ENCODE measurements around the gene FGF2. TPM values are rescaled to one million over a fixed set of nuclear protein-coding genes. Genes with fewer than 3 reads are reported as not detected.

Gene FGF2
- total and polyA plus RNA-seq, 2 donors (not counting 1 experiment from before 2014, with no cell fraction given) = 0.13 TPM; not detected in 1

DNA sequence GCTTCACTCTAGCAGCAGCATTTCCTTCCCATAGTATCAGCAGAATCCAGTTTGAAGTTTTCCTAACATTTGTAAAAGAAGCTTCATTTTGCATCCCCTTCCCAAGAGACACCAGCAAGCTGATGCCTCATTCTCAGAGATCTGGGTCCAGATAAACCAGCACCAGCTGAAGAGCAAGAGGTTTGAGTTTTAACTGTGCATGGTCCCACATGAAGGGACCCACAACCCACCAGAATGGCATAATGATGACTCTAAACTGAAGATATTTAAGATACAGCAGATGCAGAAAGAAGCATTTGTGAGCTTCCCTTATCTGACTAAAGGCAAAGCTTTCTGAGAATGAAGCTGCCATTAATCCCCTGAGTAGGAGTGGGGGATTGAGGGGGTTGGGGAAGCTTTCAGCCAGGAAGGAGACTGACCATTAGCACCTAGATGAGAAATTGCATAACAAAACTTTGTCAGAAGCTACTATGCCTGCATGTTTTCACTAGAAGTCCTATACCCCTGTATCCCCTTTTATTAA is 77.2 kb downstream of the FGF2 start:
- no peak overlapping the region for H3K4me3 Mint-ChIP-seq
- DNase-seq (no peak), ATAC-seq (ENCODE audit: low read depth) (no peak)
- H3K27ac Mint-ChIP-seq = no peak overlapping the region
- H3K9me3 ChIP-seq (ENCODE audit: control extremely low read depth in 1 of 3, control insufficient read depth in 2 of 3, insufficient read depth in 1 of 3, low read length in 2 of 3) = no peaks in the 10 kb centered on the region
- H3K79me2 ChIP-seq (ENCODE audit: control insufficient read depth, insufficient read depth, low read length) = no peaks in the 10 kb centered on the region
- intact Hi-C loops (cut with micrococcal nuclease) = no loop called here
- no peaks in the 10 kb centered on the region for H3K9me3 Mint-ChIP-seq (ENCODE audit: insufficient read depth)
- ChIA-PET CTCF (interaction anchor here (1.6 to 2.2 kb wide), 2 partner anchors 10 to 146 kb away, joined by 5 to 15 read pairs; no protein-coding TSS in a partner anchor), POLR2A (no interaction called here)
- H3K27me3 Mint-ChIP-seq = no peaks in the 10 kb centered on the region
- H3K4me1 Mint-ChIP-seq = no peaks in the 10 kb centered on the region
- H3K36me3 ChIP-seq (replicated peaks in 1 of 2; ENCODE audit: control extremely low read depth in 1 of 2, control insufficient read depth in 1 of 2, extremely low read depth in 1 of 2, insufficient read depth in 2 of 2, low read length in 1 of 2) = no peaks in the 10 kb centered on the region
- TF ChIP-seq, protein P1, sequence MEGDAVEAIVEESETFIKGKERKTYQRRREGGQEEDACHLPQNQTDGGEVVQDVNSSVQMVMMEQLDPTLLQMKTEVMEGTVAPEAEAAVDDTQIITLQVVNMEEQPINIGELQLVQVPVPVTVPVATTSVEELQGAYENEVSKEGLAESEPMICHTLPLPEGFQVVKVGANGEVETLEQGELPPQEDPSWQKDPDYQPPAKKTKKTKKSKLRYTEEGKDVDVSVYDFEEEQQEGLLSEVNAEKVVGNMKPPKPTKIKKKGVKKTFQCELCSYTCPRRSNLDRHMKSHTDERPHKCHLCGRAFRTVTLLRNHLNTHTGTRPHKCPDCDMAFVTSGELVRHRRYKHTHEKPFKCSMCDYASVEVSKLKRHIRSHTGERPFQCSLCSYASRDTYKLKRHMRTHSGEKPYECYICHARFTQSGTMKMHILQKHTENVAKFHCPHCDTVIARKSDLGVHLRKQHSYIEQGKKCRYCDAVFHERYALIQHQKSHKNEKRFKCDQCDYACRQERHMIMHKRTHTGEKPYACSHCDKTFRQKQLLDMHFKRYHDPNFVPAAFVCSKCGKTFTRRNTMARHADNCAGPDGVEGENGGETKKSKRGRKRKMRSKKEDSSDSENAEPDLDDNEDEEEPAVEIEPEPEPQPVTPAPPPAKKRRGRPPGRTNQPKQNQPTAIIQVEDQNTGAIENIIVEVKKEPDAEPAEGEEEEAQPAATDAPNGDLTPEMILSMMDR (IDR thresholded peaks at IDR 0.05) = no peak
- no peak for TF ChIP-seq EZH2 (IDR thresholded peaks at IDR 0.05; ENCODE audit: borderline replicate concordance, insufficient read depth, low read depth, low read length, poor library complexity, severe bottlenecking)
- no peaks in the 10 kb centered on the region for H3K27me3 ChIP-seq (replicated peaks in 1 of 4; ENCODE audit: control extremely low read depth in 1 of 4, control insufficient read depth in 3 of 4, insufficient read depth in 4 of 4, low read length in 3 of 4)
- H2AFZ ChIP-seq (ENCODE audit: insufficient read depth, low read depth, low read length, poor library complexity, severe bottlenecking) = no peak overlapping the region
- H3K4me2 ChIP-seq (replicated peaks; ENCODE audit: low read depth, low read length, poor library complexity, severe bottlenecking) = no peak overlapping the region
- no peak overlapping the region for H3K4me3 ChIP-seq (ENCODE audit: control extremely low read depth in 1 of 5, extremely low read depth in 1 of 5, insufficient read depth in 1 of 5, low read depth in 2 of 5, low read length in 4 of 5)
- H3K4me1 ChIP-seq (ENCODE audit: control insufficient read depth in 2 of 2, insufficient read depth in 2 of 2, low read length in 2 of 2) = no peaks in the 10 kb centered on the region
- no peaks in the 10 kb centered on the region for H4K20me1 ChIP-seq (ENCODE audit: control insufficient read depth, insufficient read depth, low read length, poor library complexity, severe bottlenecking)
- H3K27ac ChIP-seq (ENCODE audit: low read length in 2 of 2) = no peak overlapping the region
- no peak overlapping the region for H3K9ac ChIP-seq (ENCODE audit: low read length)

DNA sequence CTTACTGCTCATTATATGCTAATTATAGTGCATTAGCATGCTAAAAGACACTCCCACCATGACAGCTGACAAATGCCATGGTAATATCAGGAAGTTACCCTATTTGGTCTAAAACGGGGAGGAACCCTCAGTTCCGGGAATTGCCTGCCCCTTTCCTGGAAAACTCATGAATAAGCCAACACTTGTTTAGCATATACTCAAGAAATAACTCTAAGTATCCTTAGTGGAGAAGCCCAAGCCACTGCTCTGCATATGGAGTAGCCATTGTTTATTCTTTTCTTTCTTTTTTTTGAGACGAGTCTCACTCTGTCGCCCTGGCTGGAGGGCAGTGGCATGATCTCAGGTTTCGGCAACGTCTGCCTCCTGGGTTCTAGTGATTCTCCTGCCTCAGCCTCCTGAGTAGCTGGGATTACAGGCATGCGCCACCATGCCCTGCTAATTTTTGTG is 80.3 kb downstream of the FGF2 start:
- Histone ChIP-seq H3K4me1 (ENCODE audit: control insufficient read depth in 2 of 2, insufficient read depth in 2 of 2, low read length in 2 of 2) (no peaks in the 10 kb centered on the region), H3K4me3 (ENCODE audit: control extremely low read depth in 1 of 5, extremely low read depth in 1 of 5, insufficient read depth in 1 of 5, low read depth in 2 of 5, low read length in 4 of 5) (no peak overlapping the region), H4K20me1 (ENCODE audit: control insufficient read depth, insufficient read depth, low read length, poor library complexity, severe bottlenecking) (no peaks in the 10 kb centered on the region), H3K36me3 (replicated peaks in 1 of 2; ENCODE audit: control extremely low read depth in 1 of 2, control insufficient read depth in 1 of 2, extremely low read depth in 1 of 2, insufficient read depth in 2 of 2, low read length in 1 of 2) (no peaks in the 10 kb centered on the region), H3K9me3 (ENCODE audit: control extremely low read depth in 1 of 3, control insufficient read depth in 2 of 3, insufficient read depth in 1 of 3, low read length in 2 of 3) (no peaks in the 10 kb centered on the region), H3K9ac (ENCODE audit: low read length) (no peak overlapping the region), H2AFZ (ENCODE audit: insufficient read depth, low read depth, low read length, poor library complexity, severe bottlenecking) (no peak overlapping the region), H3K27ac (ENCODE audit: low read length in 2 of 2) (no peak overlapping the region), H3K79me2 (ENCODE audit: control insufficient read depth, insufficient read depth, low read length) (no peaks in the 10 kb centered on the region), H3K4me2 (replicated peaks; ENCODE audit: low read depth, low read length, poor library complexity, severe bottlenecking) (no peak overlapping the region), H3K27me3 (replicated peaks in 1 of 4; ENCODE audit: control extremely low read depth in 1 of 4, control insufficient read depth in 3 of 4, insufficient read depth in 4 of 4, low read length in 3 of 4) (no peaks in the 10 kb centered on the region)
- intact Hi-C loops (cut with micrococcal nuclease) = no loop called here
- Mint-ChIP-seq H3K27me3 (no peaks in the 10 kb centered on the region), H3K9me3 (ENCODE audit: insufficient read depth) (no peaks in the 10 kb centered on the region), H3K27ac (no peak overlapping the region), H3K4me1 (no peaks in the 10 kb centered on the region), H3K4me3 (no peak overlapping the region)
- 100% methylated on average over 6 of the region's 7 CpGs for WGBS (ENCODE audit: insufficient coverage)
- no peak for TF ChIP-seq EZH2 (IDR thresholded peaks at IDR 0.05; ENCODE audit: borderline replicate concordance, insufficient read depth, low read depth, low read length, poor library complexity, severe bottlenecking)
- TF ChIP-seq, protein P1 (IDR thresholded peaks at IDR 0.05) = no peak
- POLR2A ChIA-PET = no interaction called here
- ATAC-seq (ENCODE audit: low read depth) (no peak), DNase-seq (no peak)
- CTCF ChIA-PET = no interaction called here
